DMS79 (cell line): ENCODE measurements around the gene VEGFC.

Experiments used
- DNase-seq: peaks from one replicate; lab custom pipeline; 2025; lab: John Stamatoyannopoulos, UW

VEGFC gene, protein sequence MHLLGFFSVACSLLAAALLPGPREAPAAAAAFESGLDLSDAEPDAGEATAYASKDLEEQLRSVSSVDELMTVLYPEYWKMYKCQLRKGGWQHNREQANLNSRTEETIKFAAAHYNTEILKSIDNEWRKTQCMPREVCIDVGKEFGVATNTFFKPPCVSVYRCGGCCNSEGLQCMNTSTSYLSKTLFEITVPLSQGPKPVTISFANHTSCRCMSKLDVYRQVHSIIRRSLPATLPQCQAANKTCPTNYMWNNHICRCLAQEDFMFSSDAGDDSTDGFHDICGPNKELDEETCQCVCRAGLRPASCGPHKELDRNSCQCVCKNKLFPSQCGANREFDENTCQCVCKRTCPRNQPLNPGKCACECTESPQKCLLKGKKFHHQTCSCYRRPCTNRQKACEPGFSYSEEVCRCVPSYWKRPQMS

GRCh38 chr4:176792326-176793059, at the start of gene VEGFC:
TSS of gene VEGFC (minus strand) at chr4:176792922. CDS start at chr4:176792311, 611 bp downstream.
- DNase-seq: no peak

- DNase-seq: no peak
Measured at GRCh38 chr4:176841711-176842112, 49.0 kb upstream of the VEGFC start.

- DNase-seq: no peak
Measured at GRCh38 chr4:176840166-176840565, 47.4 kb upstream of the VEGFC start.

DNA sequence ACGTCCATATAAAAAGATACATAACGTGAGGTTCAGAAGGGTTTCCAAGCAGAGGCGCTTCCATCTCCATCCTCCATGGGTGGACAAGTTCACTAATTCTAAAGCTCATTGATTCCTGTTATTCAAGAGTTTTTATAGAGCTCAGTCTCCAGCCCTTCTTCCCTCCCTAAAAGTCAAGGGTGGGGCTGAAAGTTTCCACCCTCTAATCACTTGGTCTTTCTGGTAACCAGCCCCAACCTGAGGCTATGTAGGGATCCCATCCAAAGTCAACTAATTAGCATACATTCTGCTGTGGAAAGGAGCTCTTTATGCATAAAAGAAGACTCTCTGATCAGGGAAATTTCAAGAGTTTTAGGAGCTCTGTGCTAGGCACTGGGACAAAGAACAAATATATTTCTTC, 46.9 kb upstream of the VEGFC start:
- no peak for DNase-seq

DNA sequence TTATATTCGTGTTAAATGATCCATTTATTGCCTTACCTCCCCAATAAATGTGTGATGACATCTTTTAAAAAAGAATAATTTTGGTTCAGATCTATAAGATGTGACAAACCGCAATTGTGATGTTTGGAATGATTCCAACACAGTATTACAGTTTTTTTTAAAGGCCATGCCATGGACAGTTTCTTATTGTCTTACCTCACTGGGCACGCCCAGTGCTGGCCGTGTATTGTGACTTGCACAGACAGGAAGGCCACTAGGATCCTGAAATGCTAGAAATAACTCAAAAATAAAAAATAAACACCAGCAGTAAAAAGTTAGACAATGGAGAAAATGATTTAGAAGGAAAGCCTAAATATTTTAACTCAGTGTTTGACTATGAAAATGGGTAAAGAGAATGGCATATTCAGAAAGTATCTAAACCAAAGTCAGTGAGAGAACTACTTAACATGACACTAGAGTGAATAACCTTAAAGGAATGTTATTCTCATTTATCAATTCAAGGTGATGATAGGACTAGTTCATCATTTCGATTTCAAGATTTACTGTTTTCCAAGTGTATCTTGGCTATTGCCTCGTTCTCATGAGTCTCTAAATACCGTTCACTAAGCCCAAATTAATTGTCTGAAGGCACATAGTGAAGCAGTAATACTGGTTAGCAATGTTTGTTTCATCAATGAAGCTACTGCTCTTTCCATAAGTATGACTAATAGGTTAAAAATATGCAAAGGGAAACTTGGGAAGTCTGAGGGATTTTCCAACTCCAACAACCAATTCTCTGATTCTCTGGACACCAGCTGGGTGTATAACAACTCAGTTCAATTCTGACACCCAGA, 46.1 kb upstream of the VEGFC start:
- no peak for DNase-seq

DNA sequence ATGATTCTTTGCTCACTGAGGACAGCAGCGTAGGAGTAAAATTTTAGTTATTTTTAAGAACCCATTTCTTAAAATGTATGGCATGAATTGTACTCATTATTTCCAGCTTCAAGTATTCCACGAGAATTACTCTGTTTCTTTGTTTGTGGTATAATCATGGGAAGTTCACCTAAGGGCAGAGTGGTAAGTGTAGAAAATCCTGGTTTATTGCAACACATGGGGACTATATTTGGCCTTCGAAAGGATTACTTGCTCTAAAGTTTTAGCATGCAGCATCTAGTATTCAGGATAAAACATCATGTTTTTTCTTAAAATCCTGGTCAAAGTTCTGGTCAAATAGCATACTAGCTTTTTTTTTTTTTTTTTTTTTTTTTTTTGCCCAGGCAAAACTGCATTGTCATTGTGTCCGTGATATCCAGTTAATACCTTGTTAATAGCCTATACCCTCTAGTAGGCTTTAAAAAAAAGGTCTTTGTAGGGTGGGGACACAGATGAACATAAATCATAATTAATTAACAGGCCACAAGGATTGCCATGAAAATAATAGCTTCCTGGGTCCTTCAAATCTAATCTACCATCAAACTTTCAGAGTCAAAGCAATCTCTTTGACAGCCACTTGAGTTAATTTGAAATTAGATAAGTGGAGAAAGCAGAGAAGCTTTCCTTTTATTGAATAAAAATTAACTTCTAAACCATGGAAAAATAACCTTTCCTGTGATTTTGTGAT, 44.6 kb upstream of the VEGFC start:
- no peak for DNase-seq

DNA sequence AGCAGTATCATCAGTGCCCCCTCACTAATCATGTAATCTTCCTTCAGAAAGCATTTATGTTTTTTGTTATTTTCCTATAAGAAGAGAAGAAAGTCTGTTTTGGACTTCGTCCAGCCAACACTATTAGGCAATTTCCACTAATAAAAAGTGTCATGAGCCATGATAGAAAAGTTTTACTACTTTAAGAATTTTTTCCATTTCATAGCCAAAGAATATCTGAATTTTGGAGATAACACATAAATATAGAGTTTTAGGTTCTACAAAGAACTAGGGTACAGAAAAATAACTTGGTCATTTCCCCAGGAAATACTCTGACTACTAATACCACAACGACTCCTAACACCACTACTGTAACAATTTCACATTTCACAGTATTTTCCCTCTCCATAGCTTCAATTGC, 41.8 kb upstream of the VEGFC start:
- DNase-seq: no peak

DNA sequence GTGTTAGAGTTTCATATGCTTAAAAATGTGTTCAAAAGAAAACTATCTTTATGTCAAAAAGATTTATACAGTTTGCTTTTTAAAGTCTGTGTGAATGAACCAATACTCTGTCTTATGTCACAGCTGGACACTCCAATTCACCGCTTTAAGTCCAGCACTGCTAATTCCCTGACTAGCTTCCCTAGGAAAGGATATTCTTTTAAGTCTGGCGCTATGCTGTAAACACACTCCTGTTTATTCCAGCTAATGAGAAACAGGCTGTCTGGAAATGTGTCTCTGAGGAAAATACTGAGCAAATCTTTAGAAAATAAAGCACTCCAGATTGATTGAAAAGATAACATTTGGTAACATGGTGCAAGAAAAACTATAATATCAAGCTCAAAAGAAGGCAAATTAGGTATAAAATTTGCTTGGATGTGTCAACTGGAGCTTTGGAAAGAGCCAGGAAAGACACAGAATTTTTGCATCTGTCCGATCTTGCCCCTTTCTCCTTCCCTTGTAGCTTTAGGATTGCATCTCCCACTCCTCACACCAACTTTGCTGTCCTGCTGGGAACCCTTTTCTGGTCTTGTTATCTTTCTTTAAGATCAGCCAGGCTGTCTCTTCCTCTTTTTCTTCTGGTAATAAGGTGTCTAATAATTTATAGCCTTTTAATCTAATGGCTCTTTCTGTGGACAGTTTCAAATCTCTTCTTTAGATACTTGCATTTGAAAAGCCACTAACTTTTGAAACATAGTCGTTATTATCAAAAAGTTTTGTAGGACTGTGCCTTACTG, 40.9 kb upstream of the VEGFC start:
- no peak for DNase-seq

DNA sequence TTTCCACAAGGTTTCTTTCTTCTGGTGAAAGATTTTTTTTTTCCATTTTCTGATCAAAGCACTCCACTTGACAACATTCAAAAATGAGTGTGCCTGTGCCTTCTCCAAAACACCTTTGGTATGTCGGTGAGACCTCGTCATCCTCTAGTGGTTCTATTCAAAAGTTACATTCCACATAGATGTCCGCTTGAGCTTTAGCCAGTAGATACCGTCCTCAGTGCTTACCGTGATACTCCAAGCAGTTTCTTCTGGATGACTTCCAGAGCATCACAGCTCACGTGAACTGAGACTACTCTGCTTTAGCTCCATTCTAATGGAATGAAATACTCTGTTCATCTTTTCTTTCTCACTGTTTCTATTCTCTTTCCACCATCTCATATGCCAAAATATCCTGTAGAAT, 38.2 kb upstream of the VEGFC start:
- no peak for DNase-seq

GRCh38 chr4:176825586-176825985, 32.9 kb upstream of the VEGFC start:
- DNase-seq: no peak

GRCh38 chr4:176824645-176825366, 32.1 kb upstream of the VEGFC start:
- no peak for DNase-seq

- DNase-seq: no peak
Measured at GRCh38 chr4:176818531-176818930, 25.8 kb upstream of the VEGFC start.

DNA sequence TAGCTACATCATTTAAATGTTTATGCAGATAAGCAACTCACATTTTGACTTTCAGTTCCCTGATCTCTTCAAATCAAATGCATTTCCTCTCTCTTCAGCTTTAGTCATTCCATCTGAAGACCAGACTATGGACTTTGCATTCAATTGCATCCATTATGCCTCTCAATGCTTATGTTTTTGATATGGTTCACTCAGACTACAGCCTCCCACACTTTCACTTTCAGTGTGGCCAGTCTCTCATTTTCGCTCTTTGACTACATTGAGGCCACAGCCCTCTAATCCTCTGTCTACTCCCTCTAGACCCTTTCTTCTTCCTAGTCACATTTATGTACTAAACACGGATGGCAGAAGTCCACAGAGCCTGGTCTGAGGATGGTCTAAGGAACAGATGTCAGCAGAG, 24.5 kb upstream of the VEGFC start:
- no peak for DNase-seq

DNA sequence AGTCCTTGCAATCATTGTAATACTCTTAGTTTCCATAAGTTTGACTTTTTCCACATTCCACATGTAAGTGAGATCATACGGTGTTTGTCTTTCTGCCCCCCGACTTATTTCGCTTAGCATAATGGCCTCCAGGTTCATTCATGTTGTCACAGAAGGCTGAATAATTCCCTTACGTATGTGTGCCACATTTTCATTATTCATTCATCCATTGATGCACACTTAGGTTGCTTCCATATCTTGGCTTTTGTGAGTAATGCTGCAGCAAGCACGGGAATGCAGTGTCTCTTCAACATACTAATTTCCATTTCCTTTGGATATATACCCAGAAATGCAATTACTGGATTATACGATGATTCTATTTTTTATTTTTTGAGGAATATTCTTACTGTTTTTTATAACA, 22.0 kb upstream of the VEGFC start:
- no peak for DNase-seq

GRCh38 chr4:176810481-176811249, 17.9 kb upstream of the VEGFC start:
- DNase-seq: no peak

GRCh38 chr4:176806778-176807375, 14.2 kb upstream of the VEGFC start:
- no peak for DNase-seq

GRCh38 chr4:176805155-176805554, 12.4 kb upstream of the VEGFC start:
- DNase-seq: no peak

- DNase-seq: no peak
Measured at GRCh38 chr4:176800891-176801534, 8.3 kb upstream of the VEGFC start.

GRCh38 chr4:176799653-176800052, 6.9 kb upstream of the VEGFC start:
- no peak for DNase-seq
